Psoas muscle (tissue), 8 donors: ENCODE results near the gene JMJD7. TPM values are rescaled to one million over a fixed set of nuclear protein-coding genes. Genes with fewer than 3 reads are reported as not detected.

Source experiments
- ATAC-seq, 4 donors: fragments of 200-7000 bp; cut with Tn5 transposase; one replicate each; pipeline ENCODE4 v1.9.1; 2020; ENCODE audit warnings: moderate library complexity in 3 of 4, mild to moderate bottlenecking in 2 of 4
- DNase-seq, 2 donors: peaks; one replicate each; pipeline ENCODE4 v3.0.0-alpha.2; 2020
- H3K27ac ChIP-seq: fragments of 200-600 bp; one replicate; pipeline ENCODE4 v1.8.0; 2022
- H3K27me3 ChIP-seq, 3 donors: fragments of 200-600 bp in 1 of 3; one replicate each; pipeline versions ENCODE4 v1.6.1 to v1.8.0; 2013 to 2022; ENCODE audit warnings: low read length in 2 of 3, mild to moderate bottlenecking in 2 of 3, moderate library complexity in 1 of 3; ENCODE audit not compliant: insufficient read depth in 3 of 3
- H3K36me3 ChIP-seq, 2 donors: fragments of 200-600 bp in 1 of 2; one replicate each; pipeline versions ENCODE4 v1.6.1 to v1.8.0; 2013 to 2022; ENCODE audit warnings: low read depth in 1 of 2, mild to moderate bottlenecking in 1 of 2, moderate library complexity in 1 of 2; ENCODE audit not compliant: insufficient read depth in 1 of 2
- H3K4me1 ChIP-seq: fragments of 200-600 bp; one replicate; pipeline ENCODE4 v1.8.0; 2022
- H3K4me3 ChIP-seq: fragments of 200-600 bp; one replicate; pipeline ENCODE4 v1.8.0; 2022; ENCODE audit warnings: mild to moderate bottlenecking
- H3K9me3 ChIP-seq: fragments of 200-600 bp; one replicate; pipeline ENCODE4 v1.8.0; 2022
- CTCF ChIP-seq: fragments of 200-600 bp; IDR thresholded peaks from one replicate; pipeline ENCODE4 v1.8.0; 2022; ENCODE audit warnings: antibody characterized with exemption
- WGBS, 3 donors: extraction: QIAGEN DNeasy Blood & Tissue Kit; methylation state at CpG; one replicate each; pipeline versions ENCODE4 v1.1.6 to v1.1.7; 2013; 5-methylcytosine and 5-hydroxymethylcytosine counted together
- intact Hi-C, 2 donors: fragments of 100-400 bp; cut with DNase I; formaldehyde crosslinking; loops; one replicate each; pipeline versions ENCODE4 v1.11.0 to v1.14.2; 2022
- polyA plus RNA-seq, 3 donors: library from polyadenylated mRNA; stranded (reverse); fragments of 200-250 nt; gene quantifications; one replicate each; pipeline ENCODE4 v1.2.3, GENCODE V29; 2013
- total RNA-seq, 4 donors: library from RNA; stranded (reverse); fragmentation: NEBNext Ultra II Directional in 2 of 4; extraction: Animal tissue kit (Norgen Biotek cat#: 25700) in 2 of 4; gene quantifications; one replicate each; pipeline versions ENCODE4 v1.2.1 to v1.2.4, GENCODE V29; 2021 to 2023
- donor health status: healthy with polysubstance abuse.
- donor health status: DM: no; HTN: no; CAD: no; lungs with moderate emphysema.
- donor health status: Bipolar disorder and iron deficiency.
- donor health status: healthy.
- donor health status: DM: yes; HTN: yes; CAD: no.
- donor health status: DM: no; HTN: no; CAD: no.
- donor health status: DM: no; HTN: no; CAD: no.
- donor health status: DM: yes; HTN: yes; CAD: no.

The JMJD7 gene
- total and polyA plus RNA-seq, 7 donors, result 4.4 to 8.0 (median 6.4) TPM

- Histone ChIP-seq H3K4me1 (no peaks in the 10 kb centered on the region), H3K4me3 (no peak overlapping the region), H3K9me3 (no peaks in the 10 kb centered on the region), H3K36me3 (no peaks in the 10 kb centered on the region), H3K27ac (no peak overlapping the region), H3K27me3 (no peaks in the 10 kb centered on the region)
- intact Hi-C loops, result no loop called here
- no peak for TF ChIP-seq CTCF
- ATAC-seq (no peak), DNase-seq (no peak)
- WGBS, 3 donors, result 84 to 88% (median 85%) methylated on average over 16 to 19 of the region's 19 CpGs
These were observed 34.7 kb downstream of the JMJD7 start for GRCh38 chr15:41862515-41863116.

GRCh38 chr15:41865490-41866055 lies 37.7 kb downstream of the JMJD7 start:
- DNase-seq (no peak), ATAC-seq (no peak)
- intact Hi-C loops, result no loop called here
- no peak overlapping the region for H3K27ac ChIP-seq
- H3K4me1 ChIP-seq, result no peaks in the 10 kb centered on the region
- no peak for TF ChIP-seq CTCF
- 82 to 87% (median 83%) methylated on average over 18 of the region's 18 CpGs for WGBS, 3 donors
- H3K27me3 ChIP-seq, result no peaks in the 10 kb centered on the region
- H3K9me3 ChIP-seq, result no peaks in the 10 kb centered on the region
- no peak overlapping the region for H3K4me3 ChIP-seq
- H3K36me3 ChIP-seq, result no peaks in the 10 kb centered on the region

- DNase-seq (no peak), ATAC-seq (no peak)
- no peaks in the 10 kb centered on the region for H3K27me3 ChIP-seq
- H3K9me3 ChIP-seq, result no peaks in the 10 kb centered on the region
- no peak overlapping the region for H3K4me3 ChIP-seq
- no peak overlapping the region for H3K27ac ChIP-seq
- 81 to 92% (median 86%) methylated on average over 8 of the region's 8 CpGs for WGBS, 3 donors
- TF ChIP-seq CTCF, result no peak
- H3K4me1 ChIP-seq, result no peaks in the 10 kb centered on the region
- intact Hi-C loops, result no loop called here
- H3K36me3 ChIP-seq, result no peaks in the 10 kb centered on the region
These were observed 38.4 kb downstream of the JMJD7 start for GRCh38 chr15:41866263-41866703.

GRCh38 chr15:41866872-41867579 lies 39.1 kb downstream of the JMJD7 start:
- Histone ChIP-seq H3K27me3 (no peaks in the 10 kb centered on the region), H3K27ac (no peak overlapping the region), H3K4me1 (no peaks in the 10 kb centered on the region), H3K9me3 (no peaks in the 10 kb centered on the region), H3K36me3 (no peaks in the 10 kb centered on the region), H3K4me3 (no peak overlapping the region)
- DNase-seq (no peak), ATAC-seq (no peak)
- 86 to 88% (median 86%) methylated on average over 25 of the region's 25 CpGs for WGBS, 3 donors
- no peak for TF ChIP-seq CTCF
- intact Hi-C loops, result no loop called here
